HL-60/S4 treated with phorbol 12-myristate 13-acetate at 8.2 ng/mL for 4 days and 3 days (cell line): Measurements from ENCODE around the gene PPP6R2.
"Not testable (repeated sequence)": the region's sequence is repeated elsewhere in the genome, so short reads cannot be mapped to it uniquely, and the experiment has no call there.

Experiments
- in situ Hi-C: fragments of 300-500 bp; cut with MboI; formaldehyde crosslinking; loops from 2 replicates; pipeline ENCODE4 v1.15.0; 2022; ENCODE audit warnings: low sequenced_read_pairs

PPP6R2 gene

DNA sequence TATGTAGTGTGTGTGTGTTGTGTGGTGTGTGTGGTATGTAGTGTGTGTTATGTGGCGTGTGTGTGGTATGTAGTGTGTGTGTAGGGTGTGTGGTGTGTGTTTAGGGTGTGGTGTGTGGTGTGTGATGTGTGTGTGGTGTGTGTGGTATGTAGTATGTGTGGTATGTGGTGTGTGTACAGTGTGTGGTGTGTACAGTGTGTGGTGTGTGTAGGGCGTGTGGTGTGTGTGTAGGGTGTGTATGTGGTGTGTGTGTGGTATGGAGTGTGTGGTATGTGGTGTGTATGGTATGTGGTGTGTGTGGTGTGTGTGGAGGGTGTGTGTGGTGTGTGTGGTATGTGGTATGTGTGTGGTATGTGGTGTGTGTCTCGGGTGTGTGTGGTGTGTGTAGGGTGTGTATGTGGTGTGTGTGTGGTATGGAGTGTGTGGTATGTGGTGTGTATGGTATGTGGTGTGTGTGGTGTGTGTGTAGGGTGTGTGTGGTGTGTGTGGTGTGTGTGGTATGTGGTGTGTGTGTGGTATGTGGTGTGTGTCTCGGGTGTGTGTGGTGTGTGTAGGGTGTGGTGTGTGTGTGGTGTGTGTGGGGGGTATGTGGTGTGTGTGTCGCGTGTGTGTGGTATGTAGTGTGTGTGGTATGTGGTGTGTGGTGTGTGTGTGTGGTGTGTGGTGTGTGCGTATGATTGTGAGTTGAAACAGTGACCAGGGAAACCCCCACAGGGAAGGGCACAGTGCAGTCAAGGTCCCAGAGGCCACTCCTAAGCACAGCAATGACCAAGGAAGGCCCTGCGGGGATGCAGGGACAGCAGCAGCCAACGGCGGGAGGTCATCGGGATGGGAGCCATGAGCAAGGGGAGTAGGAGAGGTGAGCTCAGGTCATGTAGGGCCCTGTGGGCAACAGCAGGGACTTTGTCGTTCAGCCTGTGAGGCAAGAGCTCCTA is 2.9 kb upstream of the PPP6R2 start:
- in situ Hi-C loops = no loop called here

DNA sequence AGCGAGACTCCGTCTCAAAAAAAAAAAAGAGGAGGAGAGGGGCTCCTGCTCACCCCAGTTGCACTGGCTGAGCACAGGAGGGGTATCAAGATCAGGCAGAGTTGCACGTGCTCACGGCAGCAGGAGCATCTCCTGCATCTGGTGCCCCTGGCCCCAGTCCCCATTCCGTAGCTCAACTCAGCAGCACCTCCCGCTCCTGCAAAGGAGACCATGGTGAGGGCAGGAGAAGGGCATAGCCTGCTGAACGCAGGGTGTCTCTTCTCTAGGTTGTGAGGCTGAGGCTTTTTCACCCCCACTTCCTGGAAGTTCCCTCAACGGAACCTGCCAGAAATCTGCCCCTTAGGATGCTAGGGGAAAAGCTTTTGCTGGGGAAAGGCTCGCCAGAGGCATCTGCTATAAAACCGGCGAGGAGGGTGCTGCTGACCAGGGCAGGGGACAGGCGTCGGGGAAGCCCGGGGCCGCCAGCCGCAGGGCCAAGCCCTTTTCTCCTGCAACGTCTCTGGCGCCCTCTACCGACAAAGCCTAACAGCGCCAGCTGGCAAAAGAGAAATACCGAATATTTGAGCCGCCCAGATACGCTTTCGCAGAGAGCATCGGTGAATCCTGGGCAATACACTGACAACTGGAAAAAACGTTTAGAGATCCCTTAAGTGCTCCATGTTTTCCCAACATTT is 1.0 kb upstream of the PPP6R2 start:
- in situ Hi-C loops = no loop called here

DNA sequence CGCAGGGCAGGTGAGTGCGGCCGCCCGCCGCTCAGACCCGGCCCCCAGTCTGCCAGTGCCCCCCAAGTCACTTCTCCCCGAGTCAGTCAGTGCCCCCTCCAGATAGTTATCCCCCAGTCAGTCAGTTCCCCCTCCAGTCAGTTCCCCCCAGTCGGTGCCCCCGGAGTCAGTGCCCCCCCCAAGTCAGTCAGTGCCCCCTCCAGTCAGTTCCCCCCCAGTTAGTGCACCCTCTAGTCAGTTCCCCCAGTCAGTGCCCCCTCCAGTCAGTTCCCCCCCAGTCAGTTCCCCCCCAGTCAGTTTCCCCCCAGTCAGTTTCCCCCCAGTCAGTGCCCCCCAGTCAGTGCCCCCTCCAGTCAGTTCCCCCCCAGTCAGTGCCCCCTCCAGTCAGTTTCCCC is 411 bp downstream of the PPP6R2 start:
- in situ Hi-C loops = no loop called here

DNA sequence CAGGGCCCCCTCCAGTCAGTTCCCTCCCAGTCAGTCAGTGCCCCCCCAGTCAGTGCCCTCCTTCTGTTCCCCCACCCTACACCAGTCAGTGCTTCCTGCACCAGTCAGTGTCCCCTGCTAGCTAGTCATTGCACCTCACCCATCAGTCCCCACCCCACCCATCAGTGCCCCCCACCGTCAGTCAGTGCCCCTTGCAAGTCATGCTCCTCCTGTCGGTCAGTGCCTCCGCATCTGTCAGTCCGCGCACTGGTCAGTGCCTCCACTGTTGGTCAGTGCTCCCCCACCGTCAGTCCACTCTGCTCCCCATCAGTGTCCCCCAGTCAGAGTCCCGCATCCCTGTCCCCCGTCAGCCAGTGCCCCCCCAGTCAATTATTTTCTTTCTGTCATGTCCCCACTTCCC is 3.3 kb downstream of the PPP6R2 start:
- in situ Hi-C loops = no loop called here

- in situ Hi-C loops = no loop called here
These were observed 4.0 kb downstream of the PPP6R2 start for GRCh38 chr22:50347157-50347556.

GRCh38 chr22:50348058-50348457 is 4.9 kb downstream of the PPP6R2 start:
- in situ Hi-C loops = no loop called here

DNA sequence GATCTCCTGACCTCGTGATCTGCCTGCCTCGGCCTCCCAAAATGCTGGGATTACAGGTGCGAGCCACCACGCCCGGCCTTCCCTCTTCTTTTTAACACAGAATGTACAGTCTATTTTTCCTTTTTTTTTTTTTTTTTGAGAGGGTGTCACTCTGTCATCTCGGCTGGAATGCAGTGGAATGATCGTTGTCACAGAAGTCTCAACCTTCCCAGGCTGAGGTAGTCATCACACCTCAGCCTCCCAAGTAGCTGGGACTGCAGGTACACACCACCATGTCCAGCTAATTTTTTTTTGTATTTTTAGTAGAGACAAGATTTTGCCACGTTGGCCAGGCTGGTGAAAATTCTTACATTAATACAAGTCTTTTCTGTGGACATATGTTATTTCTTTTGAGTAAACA is 13.1 kb downstream of the PPP6R2 start:
- in situ Hi-C loops = no loop called here

GRCh38 chr22:50357222-50357621 is 14.1 kb downstream of the PPP6R2 start:
- in situ Hi-C loops = no loop called here

- in situ Hi-C loops = no loop called here
These were observed 14.6 kb downstream of the PPP6R2 start for GRCh38 chr22:50357756-50358155.

GRCh38 chr22:50360578-50360977 is 17.5 kb downstream of the PPP6R2 start:
- in situ Hi-C loops = no loop called here

DNA sequence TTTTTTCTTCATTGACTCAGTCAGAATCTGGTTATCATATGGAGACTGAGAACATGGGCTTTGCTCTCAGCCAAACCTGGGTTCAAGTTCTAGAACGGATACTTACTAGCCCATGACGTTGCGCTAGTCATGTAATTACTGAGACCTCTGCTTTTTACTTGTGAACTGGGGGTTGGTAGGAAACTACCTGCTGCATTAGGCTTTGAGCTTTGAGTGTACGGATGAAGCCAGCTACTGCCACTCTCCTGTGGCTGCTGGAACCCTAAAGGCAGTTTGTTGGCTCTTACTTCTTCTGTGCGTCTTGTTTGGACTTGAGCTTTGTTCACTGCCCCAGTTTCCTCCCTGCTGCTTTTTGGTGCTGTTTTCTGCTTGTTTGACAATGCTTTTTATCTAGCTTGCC is 18.1 kb downstream of the PPP6R2 start:
- in situ Hi-C loops = no loop called here

DNA sequence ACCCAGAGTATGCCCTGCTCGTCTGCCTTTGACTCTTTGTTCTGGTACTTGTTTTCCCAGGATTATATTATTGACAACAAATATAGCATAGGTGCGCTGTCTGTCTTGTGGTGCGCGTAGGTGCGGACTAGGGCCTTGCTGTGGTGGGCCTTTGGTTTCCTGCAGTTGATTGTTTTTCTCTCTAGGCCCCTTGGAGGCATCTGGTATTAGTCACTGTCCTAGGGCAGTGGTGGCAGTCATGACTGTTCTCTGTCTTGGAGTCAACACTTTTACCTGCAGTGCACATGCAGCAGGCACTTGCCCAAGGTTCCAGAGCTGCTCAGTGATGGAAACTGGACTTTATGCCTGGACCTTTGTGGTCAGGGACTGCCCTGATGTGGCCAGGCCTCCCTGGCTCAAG is 18.6 kb downstream of the PPP6R2 start:
- in situ Hi-C loops = no loop called here

- in situ Hi-C loops = no loop called here
These were observed 20.2 kb downstream of the PPP6R2 start for GRCh38 chr22:50363166-50363802.

DNA sequence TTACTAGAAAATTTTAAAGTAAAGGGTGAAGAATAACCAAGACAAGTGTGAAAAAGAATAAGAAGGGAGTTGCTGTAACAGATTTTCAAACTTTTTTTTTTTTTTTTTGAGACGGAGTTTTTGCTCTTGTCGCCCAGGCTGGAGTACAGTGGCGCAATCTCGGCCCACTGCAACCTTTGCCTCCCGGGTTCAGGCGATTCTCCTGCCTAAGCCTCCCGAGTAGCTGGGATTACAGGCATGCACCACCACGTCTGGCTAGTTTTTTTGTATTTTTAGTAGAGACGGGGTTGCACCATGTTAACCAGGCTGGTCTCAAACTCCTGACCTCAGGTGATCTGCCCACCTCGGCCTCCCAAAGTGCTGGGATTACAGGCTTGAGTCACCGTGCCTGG is 20.7 kb downstream of the PPP6R2 start:
- in situ Hi-C loops = not testable (repeated sequence)

DNA sequence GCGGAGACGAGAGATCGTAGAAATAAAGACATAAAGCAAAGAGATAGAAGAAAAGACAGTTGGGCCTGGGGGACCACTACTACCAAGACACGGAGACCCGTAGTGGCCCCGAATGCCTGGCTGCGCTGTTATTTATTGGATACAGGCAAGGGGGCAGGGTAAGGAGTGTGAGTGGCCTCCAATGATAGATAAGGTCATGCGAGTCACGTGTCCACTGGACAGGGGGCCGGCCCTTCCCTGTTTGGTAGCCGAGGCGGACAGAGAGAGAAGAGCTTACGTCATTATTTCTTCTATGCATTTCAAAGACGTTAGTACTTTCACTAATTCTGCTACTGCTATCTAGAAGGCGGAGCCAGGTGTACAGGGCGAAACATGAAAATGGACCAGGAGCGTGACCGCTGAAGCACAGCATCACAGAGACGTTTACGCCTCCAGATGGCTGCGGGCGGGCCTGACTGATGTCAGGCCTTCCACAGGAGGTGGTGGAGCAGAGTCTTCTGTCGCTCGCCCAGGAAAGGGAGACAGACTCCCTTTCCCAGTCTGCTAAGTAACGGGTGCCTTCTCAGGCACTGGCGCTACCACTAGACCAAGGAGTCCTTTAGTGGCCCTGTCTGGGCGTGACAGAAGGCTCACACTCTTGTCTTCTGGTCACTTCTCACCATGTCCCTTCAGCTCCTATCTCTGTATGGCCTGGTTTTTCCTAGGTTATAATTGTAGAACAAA is 24.8 kb downstream of the PPP6R2 start:
- in situ Hi-C loops = no loop called here

GRCh38 chr22:50371101-50371648 is 28.0 kb downstream of the PPP6R2 start:
- in situ Hi-C loops = no loop called here

- in situ Hi-C loops = no loop called here
These were observed 33.0 kb downstream of the PPP6R2 start for GRCh38 chr22:50376085-50376651.

GRCh38 chr22:50381021-50381555 is 38.0 kb downstream of the PPP6R2 start:
- in situ Hi-C loops = not testable (repeated sequence)

GRCh38 chr22:50396751-50397370 is 53.7 kb downstream of the PPP6R2 start:
- in situ Hi-C loops = no loop called here
